ENCODE measurements around the gene PAIP1. TPM values are rescaled to one million over a fixed set of nuclear protein-coding genes. Genes with fewer than 3 reads are reported as not detected.

PAIP1 gene
- 120 TPM for polyA plus RNA-seq (2013, experiment 1 of 2)
- polyA plus RNA-seq (2013, experiment 2 of 2) = 120 TPM

GRCh38 chr5:43556857-43557542 is at the start of gene PAIP1:
PAIP1 (minus strand) TSS chr5:43557077; CDS start chr5:43556846, 231 bp downstream.
- Histone ChIP-seq H3K4me1 (ENCODE audit: control insufficient read depth in 2 of 2, insufficient read depth in 1 of 2, low read depth in 1 of 2, low read length in 2 of 2) (peaks cover 4 to 8% of the 10 kb centered on the region in 2 donors), H4K8ac (ENCODE audit: low read depth, low read length) (peak within 1 kb of the TSS; percentile 98), H2AK5ac (ENCODE audit: low read depth, low read length) (peak within 1 kb of the TSS; percentile 90), H3K36me3 (replicated peaks in 1 of 2; ENCODE audit: control insufficient read depth in 2 of 2, insufficient read depth in 2 of 2, low read length in 2 of 2) (peaks cover 9 to 38% of the 10 kb centered on the region in 2 donors), H2AFZ (ENCODE audit: low read length) (peak within 1 kb of the TSS; percentile 97), H2BK15ac (ENCODE audit: low read length) (no peak within 1 kb of the TSS), H3K23ac (ENCODE audit: low read depth, low read length, poor library complexity) (peak within 1 kb of the TSS; percentile 95), H2BK120ac (ENCODE audit: low read depth, low read length) (no peak within 1 kb of the TSS), H3K27ac (replicated peaks; ENCODE audit: low read length) (peak within 1 kb of the TSS; percentile 69), H3K9me3 (replicated peaks in 1 of 2; ENCODE audit: control insufficient read depth in 2 of 2, insufficient read depth in 1 of 2, low read depth in 1 of 2, low read length in 2 of 2) (peaks cover 0 to 3% of the 10 kb centered on the region in 2 donors), H3K4ac (ENCODE audit: low read length) (no peak within 1 kb of the TSS), H3K27me3 (ENCODE audit: control insufficient read depth in 3 of 3, insufficient read depth in 3 of 3, low read depth in 1 of 3, low read length in 3 of 3) (no peaks in the 10 kb centered on the region), H4K91ac (ENCODE audit: low read depth, low read length, poor library complexity) (peak within 1 kb of the TSS; percentile 94), H3K14ac (ENCODE audit: low read length) (peak within 1 kb of the TSS; percentile 98), H3K79me1 (ENCODE audit: low read depth, low read length) (no peaks in the 10 kb centered on the region), H3K9ac (ENCODE audit: low read depth, low read length, poor library complexity) (peak within 1 kb of the TSS; percentile 98), H2BK12ac (ENCODE audit: low read length) (no peak within 1 kb of the TSS), H2BK5ac (ENCODE audit: low read length) (peak within 1 kb of the TSS; percentile 53), H3K4me2 (ENCODE audit: insufficient read depth, low read length, poor library complexity, severe bottlenecking) (peak within 1 kb of the TSS; percentile 83), H3K4me3 (ENCODE audit: low read length in 2 of 2) (peak within 1 kb of the TSS; percentile 68 to 96), H3K18ac (ENCODE audit: low read length) (peak within 1 kb of the TSS; percentile 100)
- WGBS, 2 donors (ENCODE audit: extremely low coverage in 2 of 2, insufficient read length in 2 of 2, insufficient replicate concordance in 1 of 2) = no CpG with 5 or more reads among the region's 79 CpGs
- DNase-seq (ENCODE audit: low spot score) = peak; percentile 83

GRCh38 chr5:43606351-43606750 is 49.5 kb upstream of the PAIP1 start:
- Histone ChIP-seq H2AFZ (ENCODE audit: low read length) (no peak overlapping the region), H3K14ac (ENCODE audit: low read length) (no peak overlapping the region), H3K4ac (ENCODE audit: low read length) (no peak overlapping the region), H2BK15ac (ENCODE audit: low read length) (no peak overlapping the region), H3K18ac (ENCODE audit: low read length) (no peak overlapping the region), H3K36me3 (replicated peaks in 1 of 2; ENCODE audit: control insufficient read depth in 2 of 2, insufficient read depth in 2 of 2, low read length in 2 of 2) (peaks cover 0 to 56% of the 10 kb centered on the region in 2 donors), H2BK5ac (ENCODE audit: low read length) (no peak overlapping the region), H3K27ac (replicated peaks; ENCODE audit: low read length) (no peak overlapping the region), H2AK5ac (ENCODE audit: low read depth, low read length) (no peak overlapping the region), H3K4me1 (ENCODE audit: control insufficient read depth in 2 of 2, insufficient read depth in 1 of 2, low read depth in 1 of 2, low read length in 2 of 2) (peaks cover 8% of the 10 kb centered on the region in 2 donors), H2BK120ac (ENCODE audit: low read depth, low read length) (no peak overlapping the region), H3K27me3 (ENCODE audit: control insufficient read depth in 3 of 3, insufficient read depth in 3 of 3, low read depth in 1 of 3, low read length in 3 of 3) (peaks cover 0 to 4% (median 0%) of the 10 kb centered on the region in 3 experiments), H2BK12ac (ENCODE audit: low read length) (no peak overlapping the region), H3K9me3 (replicated peaks in 1 of 2; ENCODE audit: control insufficient read depth in 2 of 2, insufficient read depth in 1 of 2, low read depth in 1 of 2, low read length in 2 of 2) (peaks cover 0 to 17% of the 10 kb centered on the region in 2 donors), H3K9ac (ENCODE audit: low read depth, low read length, poor library complexity) (no peak overlapping the region), H3K23ac (ENCODE audit: low read depth, low read length, poor library complexity) (no peak overlapping the region), H3K79me1 (ENCODE audit: low read depth, low read length) (no peaks in the 10 kb centered on the region), H3K4me3 (ENCODE audit: low read length in 2 of 2) (no peak overlapping the region), H4K8ac (ENCODE audit: low read depth, low read length) (no peak overlapping the region), H3K4me2 (ENCODE audit: insufficient read depth, low read length, poor library complexity, severe bottlenecking) (no peak overlapping the region), H4K91ac (ENCODE audit: low read depth, low read length, poor library complexity) (no peak overlapping the region)
- DNase-seq (ENCODE audit: low spot score) = no peak
- WGBS, 2 donors (ENCODE audit: extremely low coverage in 2 of 2, insufficient read length in 2 of 2, insufficient replicate concordance in 1 of 2) = no CpG with 5 or more reads among the region's 3 CpGs

- Histone ChIP-seq H3K79me1 (ENCODE audit: low read depth, low read length) (no peaks in the 10 kb centered on the region), H2BK120ac (ENCODE audit: low read depth, low read length) (no peak overlapping the region), H2BK12ac (ENCODE audit: low read length) (no peak overlapping the region), H4K8ac (ENCODE audit: low read depth, low read length) (no peak overlapping the region), H3K4me2 (ENCODE audit: insufficient read depth, low read length, poor library complexity, severe bottlenecking) (no peak overlapping the region), H2BK5ac (ENCODE audit: low read length) (no peak overlapping the region), H3K4me3 (ENCODE audit: low read length in 2 of 2) (no peak overlapping the region), H2AK5ac (ENCODE audit: low read depth, low read length) (no peak overlapping the region), H3K36me3 (replicated peaks in 1 of 2; ENCODE audit: control insufficient read depth in 2 of 2, insufficient read depth in 2 of 2, low read length in 2 of 2) (peaks cover 0 to 42% of the 10 kb centered on the region in 2 donors), H3K4ac (ENCODE audit: low read length) (no peak overlapping the region), H3K9ac (ENCODE audit: low read depth, low read length, poor library complexity) (no peak overlapping the region), H3K23ac (ENCODE audit: low read depth, low read length, poor library complexity) (no peak overlapping the region), H3K27me3 (ENCODE audit: control insufficient read depth in 3 of 3, insufficient read depth in 3 of 3, low read depth in 1 of 3, low read length in 3 of 3) (peaks cover 0 to 4% (median 0%) of the 10 kb centered on the region in 3 experiments), H2AFZ (ENCODE audit: low read length) (no peak overlapping the region), H3K9me3 (replicated peaks in 1 of 2; ENCODE audit: control insufficient read depth in 2 of 2, insufficient read depth in 1 of 2, low read depth in 1 of 2, low read length in 2 of 2) (peaks cover 0 to 17% of the 10 kb centered on the region in 2 donors), H4K91ac (ENCODE audit: low read depth, low read length, poor library complexity) (no peak overlapping the region), H3K18ac (ENCODE audit: low read length) (no peak overlapping the region), H3K14ac (ENCODE audit: low read length) (no peak overlapping the region), H2BK15ac (ENCODE audit: low read length) (no peak overlapping the region), H3K27ac (replicated peaks; ENCODE audit: low read length) (no peak overlapping the region), H3K4me1 (ENCODE audit: control insufficient read depth in 2 of 2, insufficient read depth in 1 of 2, low read depth in 1 of 2, low read length in 2 of 2) (peaks cover 8 to 10% of the 10 kb centered on the region in 2 donors)
- no peak for DNase-seq (ENCODE audit: low spot score)
- no CpG with 5 or more reads among the region's 4 CpGs for WGBS, 2 donors (ENCODE audit: extremely low coverage in 2 of 2, insufficient read length in 2 of 2, insufficient replicate concordance in 1 of 2)
These were observed 47.8 kb upstream of the PAIP1 start for GRCh38 chr5:43604699-43605098.

All from neuronal stem cell (in vitro differentiated cells).